PC-3 (cell line): Measurements from ENCODE around the gene PACRG. TPM values are rescaled to one million over a fixed set of nuclear protein-coding genes. Genes with fewer than 3 reads are reported as not detected.
A peak's percentile ranks its signal among the peaks of the same experiment; 100 is the strongest.

Source experiments
- ATAC-seq: fragments of 200-7000 bp; cut with Tn5 transposase; 2 replicates; pipeline ENCODE4 v1.9.1; 2020; ENCODE audit warnings: mild to moderate bottlenecking, moderate library complexity
- BruUV-seq: library from RNA; stranded (reverse); fragments of 400-500 nt; replicated peaks from 2 replicates; lab custom pipeline; 2021; lab: Mats Ljungman, UMichigan
- CTCF ChIA-PET: fragments of 300-600 bp; sonication (Branson Sonifier 250); formaldehyde crosslinking; loops from one replicate; lab custom pipeline; 2022; ENCODE audit warnings: antibody characterized with exemption; lab: Charles Lee
- POLR2A ChIA-PET: fragments of 300-600 bp; sonication (Branson Sonifier 250); formaldehyde crosslinking; loops from one replicate; lab custom pipeline; 2022; ENCODE audit warnings: antibody characterized with exemption; ENCODE audit not compliant: unreplicated experiment; lab: Charles Lee
- DNase-seq: peaks from one replicate; pipeline ENCODE4 v3.0.0-alpha.2; 2015
- H2AFZ ChIP-seq: fragments of 300-600 bp; sonication (generic); 2 replicates; pipeline ENCODE4 v1.6.0; 2016; ENCODE audit warnings: antibody characterized with exemption, low read length
- H3F3A ChIP-seq: fragments of 300-600 bp; sonication (generic); one replicate; pipeline ENCODE4 v1.6.0; 2017; ENCODE audit warnings: antibody characterized with exemption, low read length, control low read depth, mild to moderate bottlenecking; ENCODE audit not compliant: unreplicated experiment
- H3K27ac ChIP-seq: fragments of 300-600 bp; sonication (generic); 2 replicates; pipeline ENCODE4 v1.5.1; 2016; ENCODE audit warnings: mild to moderate bottlenecking, low read length
- H3K27me3 ChIP-seq: fragments of 300-600 bp; sonication (generic); 2 replicates; pipeline ENCODE4 v1.6.1; 2016; ENCODE audit warnings: low read length, mixed read lengths
- H3K36me3 ChIP-seq: fragments of 300-600 bp; sonication (generic); 2 replicates; pipeline ENCODE4 v1.6.1; 2016; ENCODE audit warnings: low read depth, mixed run types, low read length, mixed read lengths
- H3K4me1 ChIP-seq: fragments of 300-600 bp; sonication (generic); 2 replicates; pipeline ENCODE4 v1.5.1; 2016; ENCODE audit warnings: low read length; ENCODE audit not compliant: insufficient read depth
- H3K4me2 ChIP-seq: fragments of 300-600 bp; sonication (generic); 2 replicates; pipeline ENCODE4 v1.6.0; 2016; ENCODE audit warnings: low read length
- H3K4me3 ChIP-seq: fragments of 300-600 bp; sonication (generic); 2 replicates; pipeline ENCODE4 v1.5.1; 2016; ENCODE audit warnings: mild to moderate bottlenecking, low read length, mixed read lengths
- H3K79me2 ChIP-seq: fragments of 300-600 bp; sonication (generic); 2 replicates; pipeline ENCODE4 v1.6.1; 2017; ENCODE audit warnings: low read length, mixed read lengths
- H3K9ac ChIP-seq: fragments of 300-600 bp; sonication (generic); 2 replicates; pipeline ENCODE4 v1.6.0; 2016; ENCODE audit warnings: mild to moderate bottlenecking, low read length
- H3K9me2 ChIP-seq: fragments of 300-600 bp; sonication (generic); replicated peaks from 2 replicates; pipeline ENCODE4 v1.6.1; 2016; ENCODE audit warnings: mixed run types, low read length, mixed read lengths
- H3K9me3 ChIP-seq: fragments of 300-600 bp; sonication (generic); 2 replicates; pipeline ENCODE4 v1.6.1; 2016; ENCODE audit warnings: low read length, mixed read lengths
- H4K20me1 ChIP-seq: fragments of 300-600 bp; sonication (generic); 2 replicates; pipeline ENCODE4 v1.6.1; 2016; ENCODE audit warnings: low read length, mixed read lengths
- CTCF ChIP-seq: fragments of 300-600 bp; sonication (generic); conservative IDR thresholded peaks from 2 replicates; pipeline ENCODE4 v1.5.1; 2017; ENCODE audit warnings: antibody characterized with exemption, low read depth, mild to moderate bottlenecking, low read length
- EZH2 ChIP-seq: fragments of 300-600 bp; sonication (generic); IDR thresholded peaks from one replicate; pipeline ENCODE4 v1.6.1; 2017; ENCODE audit warnings: antibody characterized with exemption, mild to moderate bottlenecking, low read length; ENCODE audit not compliant: unreplicated experiment
- EZH2phosphoT487 ChIP-seq: fragments of 300-600 bp; sonication (generic); IDR thresholded peaks from 2 replicates; pipeline ENCODE4 v1.6.1; 2018; ENCODE audit warnings: mild to moderate bottlenecking, antibody characterized with exemption, low read length, borderline replicate concordance
- intact Hi-C: fragments of 100-400 bp; cut with micrococcal nuclease; formaldehyde crosslinking; loops from 2 replicates; pipeline ENCODE4 v1.9.0; 2023
- total RNA-seq: library from RNA; depleted of rRNA; stranded (reverse); fragments of >200 nt; gene quantifications from 2 replicates; pipeline ENCODE4 v1.2.3, GENCODE V29; 2014

Gene PACRG
- total RNA-seq, 1 experiment from 2014 or later, result not detected

GRCh38 chr6:162854734-162855191, 127.0 kb downstream of the PACRG start:
- no TSS peak for BruUV-seq
- no peak overlapping the region for H2AFZ ChIP-seq
- no peaks in the 10 kb centered on the region for H3K9me2 ChIP-seq
- H3F3A ChIP-seq, result no peaks in the 10 kb centered on the region
- H3K36me3 ChIP-seq, result no peaks in the 10 kb centered on the region
- no peak overlapping the region for H3K4me2 ChIP-seq
- ChIA-PET CTCF (no interaction called here), POLR2A (no interaction called here)
- H3K9me3 ChIP-seq, result no peaks in the 10 kb centered on the region
- H4K20me1 ChIP-seq, result no peaks in the 10 kb centered on the region
- no peaks in the 10 kb centered on the region for H3K4me1 ChIP-seq
- H3K79me2 ChIP-seq, result no peaks in the 10 kb centered on the region
- H3K27ac ChIP-seq, result no peak overlapping the region
- intact Hi-C loops, result loop anchor here (10.0 kb wide), 2 partner anchors 470 to 560 kb away; partner anchors contain the start of gene QKI
- no peak for ATAC-seq
- no peaks in the 10 kb centered on the region for H3K27me3 ChIP-seq
- TF ChIP-seq EZH2phosphoT487 (no peak), EZH2 (no peak), CTCF (no peak)
- no peak for DNase-seq
- no peak overlapping the region for H3K9ac ChIP-seq
- H3K4me3 ChIP-seq, result no peak overlapping the region

- Histone ChIP-seq H3K36me3 (no peaks in the 10 kb centered on the region), H2AFZ (peak overlapping the region; percentile 70), H3K79me2 (no peaks in the 10 kb centered on the region), H3K4me2 (peak overlapping the region; percentile 63), H3F3A (no peaks in the 10 kb centered on the region), H3K9ac (no peak overlapping the region), H3K9me2 (no peaks in the 10 kb centered on the region), H3K4me1 (no peaks in the 10 kb centered on the region), H3K9me3 (no peaks in the 10 kb centered on the region), H3K4me3 (peak overlapping the region; percentile 50), H4K20me1 (no peaks in the 10 kb centered on the region), H3K27me3 (no peaks in the 10 kb centered on the region), H3K27ac (no peak overlapping the region)
- intact Hi-C loops, result loop anchor here (10.0 kb wide), 2 partner anchors 468 to 558 kb away; partner anchors contain the start of gene QKI
- peak; percentile 86 for ATAC-seq
- ChIA-PET POLR2A (no interaction called here), CTCF (no interaction called here)
- TF ChIP-seq CTCF (peak; percentile 65), EZH2phosphoT487 (no peak)
- no TSS peak for BruUV-seq
- peak; percentile 66 for DNase-seq
Observed at GRCh38 chr6:162856885-162857284, 129.1 kb downstream of the PACRG start.

- H2AFZ ChIP-seq, result peak overlapping the region; percentile 70
- H3K9me3 ChIP-seq, result no peaks in the 10 kb centered on the region
- no TSS peak for BruUV-seq
- H3K36me3 ChIP-seq, result no peaks in the 10 kb centered on the region
- peak overlapping the region; percentile 63 for H3K4me2 ChIP-seq
- H3K4me1 ChIP-seq, result no peaks in the 10 kb centered on the region
- no peaks in the 10 kb centered on the region for H3K27me3 ChIP-seq
- no peaks in the 10 kb centered on the region for H3F3A ChIP-seq
- ChIA-PET CTCF (no interaction called here), POLR2A (interaction anchor here (0.5 kb wide), 1 partner anchor 340 kb away, joined by 3 read pairs; no protein-coding TSS in a partner anchor)
- H3K27ac ChIP-seq, result no peak overlapping the region
- H3K79me2 ChIP-seq, result no peaks in the 10 kb centered on the region
- DNase-seq (no peak), ATAC-seq (no peak)
- H4K20me1 ChIP-seq, result no peaks in the 10 kb centered on the region
- TF ChIP-seq EZH2 (no peak), EZH2phosphoT487 (no peak), CTCF (no peak)
- H3K9me2 ChIP-seq, result no peaks in the 10 kb centered on the region
- no peak overlapping the region for H3K9ac ChIP-seq
- H3K4me3 ChIP-seq, result peak overlapping the region; percentile 50; the same call in 1 of the 2 replicates
- intact Hi-C loops, result loop anchor here (10.0 kb wide), 2 partner anchors 467 to 557 kb away; partner anchors contain the start of gene QKI
Observed at GRCh38 chr6:162857326-162857725, 129.6 kb downstream of the PACRG start.
